H1 (cell line): ENCODE data around the gene RPTN. TPM values are rescaled to one million over a fixed set of nuclear protein-coding genes. Genes with fewer than 3 reads are reported as not detected.

Experiments used
- CTCF ChIA-PET: fragments of 300-600 bp; sonication (Branson Sonifier 250); formaldehyde crosslinking; loops from one replicate; lab custom pipeline; 2021; ENCODE audit not compliant: partially characterized antibody; lab: Charles Lee
- POLR2A ChIA-PET: fragments of 300-600 bp; sonication (Branson Sonifier 250); formaldehyde crosslinking; loops from one replicate; lab custom pipeline; 2021; ENCODE audit warnings: inconsistent platforms; ENCODE audit not compliant: partially characterized antibody; lab: Charles Lee
- DNase-seq, 2 experiments: peaks; one replicate each; pipeline versions ENCODE4 v3.0.0 to v3.0.0-alpha.2; 2010 to 2022; ENCODE audit warnings: low spot score in 2 of 2, low read depth in 1 of 2, mixed read lengths in 1 of 2
- FAIRE-seq: peaks from 2 replicates; lab custom pipeline; 2011; peaks lifted over from hg19 to GRCh38; lab: Jason Lieb, UNC
- H2AFZ ChIP-seq: 2 replicates; pipeline ENCODE4 v1.8.1; 2012; ENCODE audit warnings: low read length, inconsistent platforms
- H2AK5ac ChIP-seq: 2 replicates; pipeline ENCODE4 v1.6.1; 2013; ENCODE audit warnings: low read depth, low read length
- H2BK120ac ChIP-seq: replicated peaks from 2 replicates; pipeline ENCODE3; 2013; ENCODE audit warnings: low read depth, low read length, inconsistent platforms
- H2BK12ac ChIP-seq: 2 replicates; pipeline ENCODE4 v1.6.1; 2013; ENCODE audit warnings: low read depth, low read length
- H2BK15ac ChIP-seq: 2 replicates; pipeline ENCODE4 v1.6.1; 2013; ENCODE audit warnings: low read length
- H2BK20ac ChIP-seq: 2 replicates; pipeline ENCODE4 v1.6.1; 2013; ENCODE audit warnings: low read length
- H2BK5ac ChIP-seq: 2 replicates; pipeline ENCODE4 v1.6.1; 2013; ENCODE audit warnings: low read depth, low read length
- H3K14ac ChIP-seq: 2 replicates; pipeline ENCODE4 v1.6.1; 2013; ENCODE audit warnings: inconsistent platforms; ENCODE audit not compliant: insufficient read length
- H3K18ac ChIP-seq: 2 replicates; pipeline ENCODE4 v1.6.1; 2013; ENCODE audit warnings: low read length; ENCODE audit errors: extremely low read depth
- H3K23ac ChIP-seq: 2 replicates; pipeline ENCODE4 v1.6.1; 2013; ENCODE audit warnings: inconsistent platforms; ENCODE audit not compliant: insufficient read length
- H3K23me2 ChIP-seq: 2 replicates; pipeline ENCODE4 v1.6.1; 2013; ENCODE audit warnings: low read depth, low read length
- H3K27ac ChIP-seq: 2 replicates; pipeline ENCODE4 v1.6.1; 2011; ENCODE audit warnings: low read depth, low read length, inconsistent platforms
- H3K27me3 ChIP-seq, 4 experiments: replicated peaks in 1 of 4; 1 replicate in 1 of 4; 2 replicates in 3 of 4; pipeline versions ENCODE4 v1.6.1 to v1.8.1; 2011 to 2013; ENCODE audit warnings: low read length in 3 of 4, mild to moderate bottlenecking in 3 of 4, inconsistent platforms in 2 of 4, mixed read lengths in 2 of 4, moderate library complexity in 1 of 4; ENCODE audit not compliant: control insufficient read depth in 3 of 4, insufficient read depth in 3 of 4; ENCODE audit errors: extremely low read depth in 1 of 4
- H3K36me3 ChIP-seq, 4 experiments: 2 replicates each; pipeline versions ENCODE4 v1.6.1 to v1.8.1; 2011 to 2013; ENCODE audit warnings: mild to moderate bottlenecking in 4 of 4, low read length in 3 of 4, moderate library complexity in 2 of 4, control low read depth in 1 of 4, inconsistent platforms in 1 of 4; ENCODE audit not compliant: insufficient read depth in 4 of 4, control insufficient read depth in 2 of 4
- H3K4ac ChIP-seq: replicated peaks from 2 replicates; pipeline ENCODE3; 2013; ENCODE audit warnings: low read length, low read depth, mixed read lengths, inconsistent platforms; ENCODE audit not compliant: insufficient read length
- H3K4me1 ChIP-seq, 4 experiments: replicated peaks in 1 of 4; 1 replicate in 1 of 4; 2 replicates in 3 of 4; pipeline versions ENCODE4 v1.6.1 to v1.8.1; 2011 to 2013; ENCODE audit warnings: low read length in 3 of 4, inconsistent platforms in 2 of 4, mixed read lengths in 1 of 4; ENCODE audit not compliant: insufficient read depth in 4 of 4, control insufficient read depth in 3 of 4
- H3K4me2 ChIP-seq, 2 experiments: 2 replicates each; pipeline versions ENCODE4 v1.6.1 to v1.8.1; 2011 to 2013; ENCODE audit warnings: low read depth in 2 of 2, low read length in 2 of 2, control low read depth in 1 of 2, inconsistent platforms in 1 of 2, mild to moderate bottlenecking in 1 of 2; ENCODE audit not compliant: insufficient read depth in 1 of 2
- H3K4me3 ChIP-seq, 4 experiments: fragments of 200-600, 300-600 bp in 1 of 4; sonication (generic), shearing (Covaris generic), sonication (Bioruptor Twin) in 1 of 4; 2 replicates each; pipeline versions ENCODE4 v1.5.1 to v1.8.1; 2011 to 2016; ENCODE audit warnings: low read length in 4 of 4, low read depth in 3 of 4, control low read depth in 2 of 4, inconsistent platforms in 2 of 4, mild to moderate bottlenecking in 2 of 4, mixed read lengths in 1 of 4, moderate library complexity in 1 of 4; ENCODE audit not compliant: insufficient read depth in 2 of 4; ENCODE audit errors: extremely low read depth in 1 of 4
- H3K56ac ChIP-seq: replicated peaks from 2 replicates; pipeline ENCODE3; 2013; ENCODE audit warnings: low read depth, mild to moderate bottlenecking, mixed read lengths, low read length, inconsistent platforms; ENCODE audit not compliant: insufficient read length
- H3K79me1 ChIP-seq: 2 replicates; pipeline ENCODE4 v1.6.1; 2013; ENCODE audit warnings: low read depth, low read length, control low read depth
- H3K79me2 ChIP-seq, 2 experiments: 2 replicates each; pipeline versions ENCODE4 v1.6.1 to v1.8.1; 2012 to 2013; ENCODE audit warnings: low read length in 2 of 2, mild to moderate bottlenecking in 2 of 2, inconsistent platforms in 1 of 2; ENCODE audit not compliant: insufficient read depth in 2 of 2, control insufficient read depth in 1 of 2
- H3K9ac ChIP-seq, 4 experiments: replicated peaks in 1 of 4; 1 replicate in 1 of 4; 2 replicates in 3 of 4; pipeline versions ENCODE4 v1.6.1 to v1.8.1; 2011 to 2013; ENCODE audit warnings: low read depth in 3 of 4, low read length in 3 of 4, control low read depth in 2 of 4, mild to moderate bottlenecking in 2 of 4, moderate library complexity in 2 of 4, inconsistent platforms in 1 of 4; ENCODE audit errors: extremely low read depth in 1 of 4
- H3K9me3 ChIP-seq, 2 experiments: 2 replicates each; pipeline versions ENCODE4 v1.6.1 to v1.8.1; 2012 to 2013; ENCODE audit warnings: mild to moderate bottlenecking in 2 of 2, moderate library complexity in 2 of 2, control low read depth in 1 of 2, inconsistent platforms in 1 of 2, low read depth in 1 of 2, low read length in 1 of 2, mixed read lengths in 1 of 2; ENCODE audit not compliant: insufficient read depth in 2 of 2
- H4K20me1 ChIP-seq, 2 experiments: replicated peaks in 1 of 2; 2 replicates each; pipeline versions ENCODE3 to v1.8.1; 2011 to 2013; ENCODE audit warnings: inconsistent platforms in 2 of 2, low read length in 2 of 2, mild to moderate bottlenecking in 1 of 2; ENCODE audit not compliant: insufficient read depth in 2 of 2, control insufficient read depth in 1 of 2
- H4K5ac ChIP-seq: 2 replicates; pipeline ENCODE4 v1.6.1; 2013; ENCODE audit warnings: low read length, low read depth, mixed read lengths, inconsistent platforms; ENCODE audit not compliant: insufficient read length
- H4K8ac ChIP-seq: 2 replicates; pipeline ENCODE4 v1.8.0; 2013; ENCODE audit warnings: mild to moderate bottlenecking, moderate library complexity, low read length, inconsistent platforms; ENCODE audit not compliant: insufficient read depth; ENCODE audit errors: extremely low read depth
- H4K91ac ChIP-seq: replicated peaks from 2 replicates; pipeline ENCODE3; 2013; ENCODE audit warnings: low read length, mixed read lengths, inconsistent platforms; ENCODE audit not compliant: insufficient read length
- ATF3 ChIP-seq: IDR thresholded peaks from 2 replicates; pipeline ENCODE4 v1.6.1; 2011; ENCODE audit warnings: low read depth, mild to moderate bottlenecking, low read length; ENCODE audit not compliant: insufficient read depth
- KDM1A ChIP-seq: fragments of 200-600, 300-600 bp; sonication (generic); IDR thresholded peaks from 2 replicates; pipeline ENCODE4 v1.7.1; 2016; ENCODE audit warnings: mild to moderate bottlenecking, low read length, borderline replicate concordance
- NANOG ChIP-seq: IDR thresholded peaks from 2 replicates; pipeline ENCODE4 v1.6.1; 2011; ENCODE audit warnings: low read length, low read depth, mild to moderate bottlenecking, inconsistent platforms; ENCODE audit not compliant: insufficient read depth, poor library complexity, severe bottlenecking
- POLR2A ChIP-seq, 2 experiments: IDR thresholded peaks; 1 replicate in 1 of 2; 2 replicates in 1 of 2; pipeline ENCODE4 v1.6.1; 2011; ENCODE audit warnings: low read depth in 2 of 2, low read length in 2 of 2, mild to moderate bottlenecking in 2 of 2; ENCODE audit errors: control extremely low read depth in 1 of 2
- RFX5 ChIP-seq: IDR thresholded peaks from 2 replicates; pipeline ENCODE4 v1.6.1; 2011; ENCODE audit warnings: low read depth, low read length, improper control_type of control experiment, borderline replicate concordance
- SIN3A ChIP-seq, 2 experiments: IDR thresholded peaks in 1 of 2; conservative IDR thresholded peaks in 1 of 2; 2 replicates each; pipeline ENCODE4 v1.6.1; 2011 to 2012; ENCODE audit warnings: low read length in 2 of 2, improper control_type of control experiment in 1 of 2, low read depth in 1 of 2, mild to moderate bottlenecking in 1 of 2
- SUZ12 ChIP-seq: fragments of 200-600 bp; sonication (generic); IDR thresholded peaks from 2 replicates; pipeline ENCODE4 v1.6.1; 2012; ENCODE audit warnings: mild to moderate bottlenecking, inconsistent platforms, low read length, moderate library complexity, mixed read lengths
- YY1 ChIP-seq: IDR thresholded peaks from 2 replicates; pipeline ENCODE4 v1.6.1; 2011; ENCODE audit warnings: low read depth, mild to moderate bottlenecking, low read length
- WGBS, 2 experiments: shearing (Covaris generic) in 1 of 2; methylation state at CpG; one replicate each; pipeline versions ENCODE4 v1.1.6 to v1.1.7; 2013 to 2015; ENCODE audit warnings: low lambda C conversion rate in 2 of 2, mixed read lengths in 2 of 2, inconsistent platforms in 1 of 2, low coverage in 1 of 2, missing lambda C conversion rate in 1 of 2; ENCODE audit not compliant: insufficient replicate concordance in 2 of 2, insufficient coverage in 1 of 2, insufficient read length in 1 of 2; ENCODE audit errors: extremely low coverage in 1 of 2, missing lambda C conversion rate in 1 of 2; 5-methylcytosine and 5-hydroxymethylcytosine counted together
- polyA plus RNA-seq, 7 experiments: library from polyadenylated mRNA; depleted of rRNA in 3 of 7; stranded (reverse) in 5 of 7; unstranded in 2 of 7; fragments of >200 nt in 5 of 7; fragments of 200-250 nt in 2 of 7; gene quantifications; 1 replicate in 5 of 7; 2 replicates in 1 of 7; 4 replicates in 1 of 7; pipeline versions ENCODE4 v1.2.1 to v1.2.3, GENCODE V29; 2011 to 2013; ENCODE audit warnings: missing spikeins in 2 of 7, mixed read lengths in 2 of 7
- total RNA-seq: library from RNA; stranded (reverse); fragmentation: NEBNext Ultra II Directional; extraction: Animal tissue kit (Norgen Biotek cat#: 25700); gene quantifications from 2 replicates; pipeline ENCODE4 v1.2.1, GENCODE V29; 2021
- TF ChIP-seq, protein P1 (sequence below), 3 experiments: IDR thresholded peaks; 1 replicate in 2 of 3; 2 replicates in 1 of 3; pipeline versions ENCODE4 v1.5.1 to v1.6.1; 2011; ENCODE audit warnings: low read length in 3 of 3, mild to moderate bottlenecking in 3 of 3, inconsistent platforms in 2 of 3, low read depth in 1 of 3, moderate library complexity in 1 of 3; ENCODE audit not compliant: insufficient read depth in 1 of 3; ENCODE audit errors: control extremely low read depth in 1 of 3

RPTN gene
- total and polyA plus RNA-seq, 2 of the 8 experiments (the other 6 are each of a cell fraction or from before 2014, with no cell fraction given), result not detected

DNA sequence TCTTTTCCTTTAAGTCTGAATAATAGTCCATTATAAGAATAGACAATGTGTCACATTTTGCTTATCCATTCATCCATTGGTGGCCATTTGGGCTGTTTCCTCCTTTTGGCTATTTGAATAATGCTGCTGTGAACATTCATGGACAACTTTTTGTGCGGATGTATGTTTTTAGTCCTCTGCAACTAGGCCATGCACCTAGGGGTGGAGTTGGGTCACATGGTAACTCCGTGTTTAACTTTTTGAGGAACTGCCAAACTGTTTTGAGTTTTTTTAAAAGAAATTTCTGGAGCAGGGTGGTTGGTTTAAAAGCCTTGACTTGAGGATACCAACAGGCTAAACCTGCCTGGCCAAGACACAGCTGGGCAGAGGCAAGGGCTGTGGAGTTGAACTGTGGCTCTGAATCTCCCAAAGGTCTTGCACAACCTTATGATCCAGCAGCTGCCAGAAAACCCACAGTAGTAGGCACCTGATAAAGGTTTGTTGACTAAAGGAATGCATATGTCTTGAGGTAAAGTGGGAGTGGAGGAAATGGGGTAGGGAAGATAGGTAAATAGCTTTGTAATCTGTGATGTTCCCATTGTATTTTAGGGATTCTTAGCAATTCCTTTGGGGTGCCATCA is 5.6 kb upstream of the RPTN start:
- Histone ChIP-seq H3K27me3 (no peaks in the 10 kb centered on the region), H3K9me3 (peaks cover 65 to 81% of the 10 kb centered on the region in 2 experiments), H3K4me3 (no peak overlapping the region), H3K27ac (no peak overlapping the region), H2BK5ac (no peak overlapping the region), H3K14ac (no peak overlapping the region), H4K8ac (no peak overlapping the region), H3K4me2 (no peak overlapping the region), H3K56ac (no peak overlapping the region), H4K20me1 (no peaks in the 10 kb centered on the region), H4K91ac (no peak overlapping the region), H2BK12ac (no peak overlapping the region), H3K9ac (no peak overlapping the region), H3K23ac (no peak overlapping the region), H2AFZ (no peak overlapping the region), H3K4me1 (no peaks in the 10 kb centered on the region), H4K5ac (no peak overlapping the region), H2BK120ac (no peak overlapping the region), H3K18ac (no peak overlapping the region), H2BK15ac (no peak overlapping the region), H3K23me2 (no peaks in the 10 kb centered on the region), H3K4ac (no peak overlapping the region), H2AK5ac (no peak overlapping the region), H3K79me1 (no peaks in the 10 kb centered on the region), H2BK20ac (no peak overlapping the region), H3K79me2 (no peaks in the 10 kb centered on the region), H3K36me3 (no peaks in the 10 kb centered on the region)
- CTCF ChIA-PET, result no interaction called here
- TF ChIP-seq YY1, result no peak
- TF ChIP-seq RFX5, result no peak
- TF ChIP-seq KDM1A, result no peak
- no peak for TF ChIP-seq NANOG
- TF ChIP-seq SIN3A (conservative IDR thresholded peaks at IDR 0.05 in 1 of 2, IDR thresholded peaks at IDR 0.05 in 1 of 2; ENCODE audit: low read depth in 1 of 2, low read length in 2 of 2), result no peak
- TF ChIP-seq, protein P1, sequence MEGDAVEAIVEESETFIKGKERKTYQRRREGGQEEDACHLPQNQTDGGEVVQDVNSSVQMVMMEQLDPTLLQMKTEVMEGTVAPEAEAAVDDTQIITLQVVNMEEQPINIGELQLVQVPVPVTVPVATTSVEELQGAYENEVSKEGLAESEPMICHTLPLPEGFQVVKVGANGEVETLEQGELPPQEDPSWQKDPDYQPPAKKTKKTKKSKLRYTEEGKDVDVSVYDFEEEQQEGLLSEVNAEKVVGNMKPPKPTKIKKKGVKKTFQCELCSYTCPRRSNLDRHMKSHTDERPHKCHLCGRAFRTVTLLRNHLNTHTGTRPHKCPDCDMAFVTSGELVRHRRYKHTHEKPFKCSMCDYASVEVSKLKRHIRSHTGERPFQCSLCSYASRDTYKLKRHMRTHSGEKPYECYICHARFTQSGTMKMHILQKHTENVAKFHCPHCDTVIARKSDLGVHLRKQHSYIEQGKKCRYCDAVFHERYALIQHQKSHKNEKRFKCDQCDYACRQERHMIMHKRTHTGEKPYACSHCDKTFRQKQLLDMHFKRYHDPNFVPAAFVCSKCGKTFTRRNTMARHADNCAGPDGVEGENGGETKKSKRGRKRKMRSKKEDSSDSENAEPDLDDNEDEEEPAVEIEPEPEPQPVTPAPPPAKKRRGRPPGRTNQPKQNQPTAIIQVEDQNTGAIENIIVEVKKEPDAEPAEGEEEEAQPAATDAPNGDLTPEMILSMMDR (IDR thresholded peaks at IDR 0.05; ENCODE audit: control extremely low read depth in 1 of 3, insufficient read depth in 1 of 3, low read depth in 1 of 3, low read length in 3 of 3), result no peak
- no peak for TF ChIP-seq POLR2A (IDR thresholded peaks at IDR 0.05; ENCODE audit: control extremely low read depth in 1 of 2, low read depth in 2 of 2, low read length in 2 of 2)
- TF ChIP-seq SUZ12, result no peak
- no peak for TF ChIP-seq ATF3
- FAIRE-seq, result no peak
- 50% methylated on average over 2 of the region's 2 CpGs; no CpG with 5 or more reads in 1 of the 2 experiments for WGBS, 2 experiments
- no peak for DNase-seq
- POLR2A ChIA-PET, result no interaction called here
